Activated T-helper 1 cell treated with Interleukin-2 at 50 U/mL for 16 hours (primary cell): ENCODE measurements around the gene ADCY7.

ENCODE experiments used
- DNase-seq: peaks from one replicate; pipeline ENCODE4 v3.0.0-alpha.2; 2020; ENCODE audit warnings: low read depth

Gene ADCY7

DNA sequence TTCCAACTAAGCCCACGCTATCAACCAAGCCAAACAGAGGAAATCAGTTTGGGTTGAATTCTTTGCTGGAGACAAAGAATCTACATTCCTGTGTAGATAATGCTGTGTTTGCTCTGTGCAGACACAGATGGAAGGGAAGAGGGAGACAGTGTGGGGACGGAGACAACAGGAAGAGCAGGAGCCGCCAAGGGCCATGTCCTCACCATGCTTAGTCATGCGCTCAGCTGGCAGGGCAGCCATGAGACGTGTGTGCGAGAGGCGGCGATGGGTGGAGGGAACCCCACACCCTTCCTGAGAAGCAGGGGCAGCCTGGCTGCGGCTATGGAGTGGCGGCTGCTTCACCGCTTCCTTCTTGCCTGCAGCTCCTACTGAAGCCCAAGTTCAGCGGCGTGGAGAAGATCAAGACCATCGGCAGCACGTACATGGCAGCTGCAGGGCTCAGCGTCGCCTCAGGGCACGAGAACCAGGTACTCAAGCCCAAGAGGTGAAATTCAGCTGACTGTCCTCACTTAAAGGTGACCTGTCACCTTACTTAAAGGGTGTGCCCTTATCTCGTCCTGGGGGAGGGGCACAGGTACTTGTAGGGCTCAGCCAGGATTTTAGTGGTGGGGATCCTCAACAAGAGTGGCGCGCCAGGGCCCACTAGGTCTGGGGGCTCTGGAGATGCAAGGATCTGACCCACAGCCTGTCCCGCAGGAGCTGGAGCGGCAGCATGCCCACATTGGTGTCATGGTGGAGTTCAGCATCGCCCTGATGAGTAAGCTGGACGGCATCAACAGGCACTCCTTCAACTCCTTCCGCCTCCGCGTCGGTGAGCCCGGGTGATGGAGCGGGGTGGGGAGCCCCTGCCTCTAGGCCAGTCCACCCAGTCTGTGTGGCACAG, 47.5 kb downstream of the ADCY7 start:
- DNase-seq, result peak; percentile 47

DNA sequence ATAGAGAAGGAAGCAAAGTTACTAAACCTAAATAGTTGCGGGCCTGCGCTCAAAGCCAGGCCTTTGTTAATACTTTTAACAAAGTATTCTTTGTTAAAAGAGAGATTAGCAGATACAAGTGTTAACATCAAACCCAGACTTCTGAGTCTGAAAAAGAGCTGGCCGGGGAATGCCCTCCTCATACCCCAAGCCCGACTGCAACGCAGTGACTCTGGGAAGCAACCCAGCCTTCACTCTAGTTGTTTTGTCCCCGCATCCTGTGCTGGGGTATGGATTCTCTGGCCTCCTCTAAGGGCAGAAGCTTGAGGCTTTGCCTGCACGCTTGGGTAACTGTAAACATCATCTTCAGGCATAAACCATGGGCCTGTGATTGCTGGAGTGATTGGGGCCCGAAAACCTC, 48.3 kb downstream of the ADCY7 start:
- DNase-seq, result no peak

DNA sequence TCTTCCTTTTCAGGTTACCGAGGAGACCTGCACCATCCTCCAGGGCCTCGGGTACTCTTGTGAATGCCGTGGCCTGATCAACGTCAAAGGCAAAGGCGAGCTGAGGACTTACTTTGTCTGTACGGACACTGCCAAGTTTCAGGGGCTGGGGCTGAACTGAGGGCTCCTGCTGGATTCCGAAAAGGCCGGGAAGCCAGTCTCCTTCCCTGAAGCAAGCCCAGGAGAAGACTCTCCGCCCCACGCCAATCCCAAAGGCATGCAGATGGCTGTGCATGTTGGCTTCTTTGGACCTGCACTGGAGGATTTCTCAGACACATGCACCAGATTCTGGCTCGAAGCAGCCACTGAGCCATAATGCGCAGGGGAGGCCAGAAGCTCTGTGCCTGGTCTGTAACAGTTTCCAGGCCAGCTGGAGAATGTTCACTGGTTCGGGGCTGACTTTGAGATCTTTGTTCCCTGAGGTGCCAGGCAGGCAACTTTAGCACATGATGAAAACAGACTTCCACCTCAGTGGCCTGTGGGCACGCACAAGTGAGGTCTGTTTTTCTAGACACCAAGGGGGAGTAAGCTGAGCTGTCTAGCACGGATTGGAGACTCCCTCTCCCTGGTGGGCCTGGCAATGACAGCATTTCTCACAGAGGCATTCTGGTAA, 49.1 kb downstream of the ADCY7 start:
- no peak for DNase-seq

DNA sequence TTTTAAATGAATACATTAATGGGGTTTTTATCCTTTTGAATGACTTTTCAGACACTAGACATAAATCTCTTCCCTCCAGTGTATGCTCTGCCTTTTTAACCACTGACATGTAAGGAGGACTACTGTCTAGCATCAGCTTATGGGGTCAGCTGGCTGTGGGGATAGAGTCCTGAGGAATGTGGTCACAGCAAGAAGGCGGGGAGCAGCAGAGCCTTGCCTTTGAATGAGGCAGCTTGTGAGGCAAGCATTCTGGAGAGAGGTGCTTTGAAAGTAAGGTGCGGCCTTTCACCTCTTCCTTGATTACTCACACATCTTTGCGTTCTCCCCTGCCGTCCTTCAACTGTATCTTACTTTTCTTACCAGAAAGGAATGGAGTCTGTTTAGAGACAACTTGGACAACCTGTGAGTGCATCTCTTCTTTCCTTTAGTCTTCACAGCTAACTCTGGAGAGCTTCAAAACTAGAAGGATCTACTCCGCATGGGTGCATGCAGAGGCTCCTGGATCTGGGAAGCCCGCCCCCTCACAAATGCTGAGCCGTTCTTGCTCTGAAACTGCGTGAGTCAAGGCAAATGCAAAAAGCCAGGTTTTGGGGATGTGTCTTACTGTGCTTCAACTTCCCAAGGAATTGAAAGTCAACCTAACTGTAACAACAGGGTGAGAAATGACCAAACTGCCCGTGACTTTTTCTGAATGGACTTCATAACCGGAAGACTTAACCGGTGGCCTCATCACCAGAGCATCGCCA, 49.9 kb downstream of the ADCY7 start:
- no peak for DNase-seq

DNA sequence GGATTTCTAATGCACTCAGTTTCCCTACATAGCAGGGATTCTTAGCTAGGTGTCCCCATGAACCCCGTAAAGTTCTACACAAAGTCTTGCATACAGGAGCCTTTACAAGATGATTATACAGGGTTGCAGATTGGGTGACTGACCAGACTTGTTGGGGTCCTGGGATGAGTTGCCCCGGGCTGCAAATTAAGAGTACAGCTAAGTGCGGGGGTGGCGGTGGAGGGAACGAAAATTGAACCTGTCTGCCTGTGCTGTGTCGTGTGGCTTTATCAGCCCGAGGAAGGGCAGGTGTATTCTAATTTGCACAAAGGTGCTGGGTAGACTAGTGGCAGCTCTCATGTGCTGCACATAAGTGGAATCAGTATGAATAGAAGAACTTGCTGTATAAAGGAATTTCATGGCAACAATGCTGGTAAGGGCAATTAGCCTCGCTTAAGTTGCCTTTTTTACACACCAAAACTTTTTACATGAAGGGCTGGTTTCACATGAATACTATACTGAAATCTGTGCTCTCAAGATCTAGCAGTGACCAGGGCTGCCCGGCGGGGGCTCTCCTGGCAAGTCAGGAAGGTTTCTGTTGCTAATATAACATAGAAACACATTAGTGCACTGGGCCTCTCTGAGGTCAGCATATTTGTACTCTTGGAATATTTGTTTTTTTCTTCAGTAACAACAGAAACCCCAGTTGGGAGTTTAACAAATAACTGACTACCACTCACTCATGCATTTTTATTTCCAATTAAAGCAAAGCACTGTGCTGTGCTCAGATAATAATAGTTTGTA, 50.7 kb downstream of the ADCY7 start:
- no peak for DNase-seq

DNA sequence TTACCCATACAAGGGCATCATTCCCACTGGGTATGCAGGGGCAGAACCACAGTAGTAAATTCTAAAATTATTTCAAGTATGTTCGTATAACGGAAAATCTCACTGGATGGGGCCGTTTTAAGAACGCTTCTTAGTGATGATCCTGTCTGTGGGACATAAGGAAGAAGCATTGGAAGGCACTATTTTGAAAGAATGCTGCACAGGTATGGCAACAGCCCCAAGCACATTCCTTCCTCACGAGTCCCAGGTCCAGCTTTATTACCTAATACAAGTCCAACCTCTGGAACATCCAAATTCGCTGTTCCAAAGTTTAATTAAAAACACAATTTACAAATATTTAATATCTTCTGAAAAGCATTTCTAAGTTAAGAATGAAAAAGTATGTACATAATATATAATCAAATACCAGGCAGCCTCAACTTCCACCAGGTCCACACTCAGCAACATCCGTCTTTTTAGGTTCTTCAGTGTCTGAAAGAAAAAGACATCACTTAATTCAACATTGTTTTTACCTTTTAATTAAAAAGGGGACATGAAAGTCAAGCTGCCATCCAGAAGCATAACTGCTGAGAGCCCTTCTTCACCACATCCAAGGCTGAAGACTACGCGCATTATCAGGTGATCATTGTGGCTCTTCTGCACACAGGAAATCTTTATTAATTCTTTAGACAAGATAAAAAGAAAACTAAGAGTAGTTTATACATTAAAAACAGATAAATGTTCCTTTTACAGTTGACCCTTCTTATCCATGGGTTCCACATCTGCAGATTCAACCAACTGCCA, 52.6 kb downstream of the ADCY7 start:
- no peak for DNase-seq

DNA sequence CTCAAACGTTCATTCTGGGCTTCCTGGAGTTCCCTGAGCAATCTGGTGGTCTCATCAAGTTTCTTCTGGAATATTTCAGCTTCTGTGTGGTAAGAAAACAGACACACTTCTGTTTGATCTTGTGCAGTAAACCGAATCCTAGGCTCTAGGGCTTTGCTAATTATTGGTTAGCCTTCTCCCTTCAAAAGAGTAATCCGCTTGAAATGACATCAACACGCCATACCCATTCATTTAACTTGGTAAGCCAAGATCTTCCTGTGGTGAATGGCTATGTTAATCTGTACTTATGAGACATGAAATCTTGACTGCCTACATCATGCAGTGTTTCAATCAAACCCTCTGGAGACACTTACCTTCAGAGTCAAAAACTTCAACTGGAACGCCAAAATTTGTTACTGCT, 54.0 kb downstream of the ADCY7 start:
- no peak for DNase-seq

DNA sequence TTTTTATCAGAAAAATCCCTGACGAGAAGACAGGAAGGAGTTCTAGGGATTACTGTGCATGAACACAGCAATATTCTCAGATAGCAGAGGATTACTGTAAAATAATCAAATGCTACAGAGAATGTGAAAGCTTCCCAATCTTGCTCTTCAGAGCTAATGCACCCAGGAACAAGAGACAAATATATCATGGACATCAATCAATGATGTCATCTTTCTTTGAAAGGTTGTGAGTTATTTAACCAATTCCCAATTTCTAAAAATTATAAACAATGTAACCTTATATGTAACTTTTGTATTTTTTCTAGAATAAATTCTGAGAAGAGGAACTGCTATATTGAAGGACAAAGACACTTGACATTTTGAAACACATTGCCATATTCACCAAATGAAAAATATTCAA, 56.0 kb downstream of the ADCY7 start:
- DNase-seq, result no peak

DNA sequence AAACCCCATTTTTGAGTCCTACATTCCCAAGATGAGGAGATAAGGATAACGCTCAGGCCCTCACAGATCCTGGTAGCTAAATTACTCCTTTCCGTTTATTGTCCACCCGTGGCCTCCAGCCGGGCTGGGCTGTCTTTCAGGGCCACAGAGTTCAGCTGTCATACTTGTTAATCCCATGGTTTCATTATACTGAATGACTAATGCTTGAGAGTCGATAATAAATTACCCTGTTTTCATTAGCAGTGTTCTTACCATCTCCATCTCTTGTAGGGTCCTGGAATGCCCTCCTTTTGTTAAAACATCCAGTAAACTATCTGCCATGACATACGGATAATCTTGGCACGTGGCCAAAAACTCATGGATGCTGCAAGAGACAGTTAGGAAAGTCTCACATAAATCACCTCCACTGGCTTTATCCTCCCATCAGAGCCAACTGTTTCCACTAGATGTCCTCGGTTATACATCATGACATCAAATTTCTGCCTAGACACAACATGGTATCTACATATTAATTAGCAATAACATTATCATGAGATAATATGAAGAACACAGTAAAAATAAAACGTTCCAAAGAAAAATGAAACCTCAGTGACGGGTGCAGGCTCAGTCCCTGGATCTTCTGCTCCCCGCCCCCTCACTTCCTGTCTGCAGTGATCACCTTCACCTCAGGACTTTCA, 57.1 kb downstream of the ADCY7 start:
- no peak for DNase-seq

DNA sequence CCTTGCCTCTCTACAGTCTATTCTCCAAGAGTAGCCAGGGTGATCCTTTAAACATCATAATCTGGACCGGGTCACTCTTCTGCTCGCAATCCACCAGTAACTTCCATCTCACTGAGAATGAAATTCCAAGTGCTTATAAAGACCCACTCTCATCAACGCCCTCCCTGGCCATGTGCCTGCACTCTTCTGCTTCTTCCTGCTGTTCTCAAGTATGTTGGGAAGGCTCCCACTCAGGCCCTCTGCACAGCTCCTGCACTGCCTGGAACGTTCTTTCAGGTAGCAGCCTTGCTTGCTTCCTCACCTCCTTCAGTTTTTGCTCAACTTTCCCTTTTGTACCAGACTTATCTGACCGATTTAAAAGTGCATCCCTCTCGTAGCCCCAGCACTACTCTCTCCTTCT, 58.0 kb downstream of the ADCY7 start:
- DNase-seq, result no peak

DNA sequence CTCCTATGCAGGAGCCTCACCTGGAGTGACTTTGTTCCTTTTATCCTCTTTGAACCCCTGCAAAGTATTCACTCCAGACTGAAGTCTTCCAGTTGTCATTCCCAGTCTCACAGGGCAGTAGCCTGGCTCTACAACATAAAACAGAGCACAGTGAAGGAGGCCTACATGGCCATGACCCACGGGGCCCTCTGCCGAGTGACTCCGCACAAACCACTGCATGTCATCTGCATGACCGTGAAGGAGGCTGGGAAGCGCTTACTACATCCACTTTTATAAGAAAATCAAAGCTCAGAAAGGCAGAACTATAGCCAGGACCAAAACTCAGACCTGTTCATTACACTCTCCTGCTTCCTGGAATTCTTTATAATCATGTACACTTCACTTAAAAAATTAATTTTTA, 59.9 kb downstream of the ADCY7 start:
- DNase-seq, result no peak

DNA sequence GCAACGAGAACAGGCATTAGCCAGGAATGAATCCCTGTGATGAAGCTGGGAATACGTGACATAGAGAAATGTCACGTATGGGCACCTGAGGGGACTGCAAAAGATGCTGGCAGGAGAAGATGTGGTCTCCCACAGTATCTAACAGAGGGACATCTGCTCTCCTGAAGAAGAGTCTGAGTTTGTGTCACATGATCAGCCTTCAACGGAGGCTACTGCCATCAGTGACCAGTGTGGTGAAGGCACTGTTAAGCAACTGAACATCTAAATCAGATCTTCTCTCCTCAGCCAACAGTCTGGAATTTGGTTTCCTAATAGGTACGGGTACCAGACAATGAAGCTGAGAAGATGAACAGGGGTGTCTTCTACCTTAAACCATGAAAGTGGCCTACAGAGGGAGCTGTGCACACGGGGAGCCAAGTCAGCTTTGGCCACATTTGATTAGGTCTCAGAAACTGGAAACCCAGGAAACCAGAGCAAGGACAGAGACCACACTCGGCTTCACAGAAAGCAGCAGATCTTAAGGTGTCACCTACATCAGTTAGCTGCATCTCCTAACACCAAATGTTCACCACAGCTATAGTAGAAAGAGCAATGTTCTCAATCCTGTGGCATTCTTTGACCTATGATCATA, 60.6 kb downstream of the ADCY7 start:
- DNase-seq, result peak; percentile 47

DNA sequence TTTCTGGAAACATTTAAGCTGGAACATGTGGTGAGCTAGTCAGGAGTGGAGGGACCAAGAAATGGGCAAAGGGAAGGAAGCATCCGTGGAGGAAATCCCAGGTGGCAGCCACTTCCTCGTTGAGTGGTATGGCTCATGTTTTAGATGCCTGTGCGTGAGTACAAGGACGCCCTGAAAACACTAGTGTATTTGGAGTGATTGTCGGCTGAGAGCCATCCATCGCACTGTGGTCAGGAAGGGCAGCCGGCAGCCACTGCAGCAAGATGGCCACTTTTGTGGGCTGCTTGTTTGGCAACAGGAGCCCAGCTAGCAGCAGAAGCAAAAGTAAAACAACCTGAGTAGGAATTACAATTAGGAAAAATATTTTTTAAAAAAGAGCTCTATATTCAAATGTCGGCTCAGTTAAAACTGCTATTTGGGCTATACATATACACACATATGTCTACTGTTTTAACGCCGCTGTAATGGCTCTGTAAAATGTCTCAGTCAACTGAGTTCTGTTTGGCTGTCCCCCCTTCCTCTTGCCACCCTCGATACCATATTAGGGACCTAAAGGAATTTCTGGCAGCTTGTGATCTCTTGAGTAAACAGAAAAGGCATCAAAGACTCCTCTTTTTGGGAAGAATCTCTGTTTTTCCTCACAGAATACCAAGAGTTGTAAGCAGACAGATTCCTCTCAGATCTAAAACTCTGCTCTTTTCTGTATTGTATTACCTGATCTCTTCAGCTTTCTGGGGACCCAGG, 63.3 kb downstream of the ADCY7 start:
- DNase-seq, result no peak

DNA sequence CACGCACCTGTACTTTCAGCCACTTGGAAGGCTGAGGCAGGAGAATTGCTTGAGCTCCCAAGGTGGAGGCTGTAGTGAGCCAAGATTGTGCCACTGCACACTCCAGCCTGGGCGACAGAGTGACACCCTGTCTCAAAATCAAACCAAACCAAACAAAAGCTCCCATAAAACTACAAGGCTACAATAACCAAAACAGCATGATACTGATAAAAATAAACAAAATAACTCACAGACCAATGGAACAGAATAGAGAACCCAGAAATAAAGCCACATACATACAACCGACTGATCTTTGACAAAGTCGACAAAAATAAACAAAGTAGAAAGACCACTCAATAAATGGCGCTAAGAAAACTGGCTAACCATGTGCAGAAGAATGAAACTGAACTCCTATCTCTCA, 65.2 kb downstream of the ADCY7 start:
- DNase-seq, result no peak

DNA sequence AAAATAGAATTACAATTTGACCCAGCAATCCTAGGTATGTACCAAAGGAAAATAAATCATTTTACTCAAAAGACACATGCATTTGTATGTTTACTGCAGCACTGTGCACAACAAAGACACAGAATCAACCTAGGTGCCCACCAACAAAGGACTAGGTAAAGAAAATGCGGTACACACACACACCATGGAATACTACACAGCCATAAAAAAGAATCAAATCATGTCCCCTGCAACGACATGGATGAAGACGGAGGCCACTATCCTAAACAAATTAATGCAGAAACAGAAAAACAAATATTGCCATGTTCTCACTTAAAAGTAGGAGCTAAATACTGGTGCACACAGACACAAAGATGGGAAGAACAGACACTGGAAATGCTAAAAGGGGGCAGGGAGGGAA, 66.2 kb downstream of the ADCY7 start:
- DNase-seq, result no peak

DNA sequence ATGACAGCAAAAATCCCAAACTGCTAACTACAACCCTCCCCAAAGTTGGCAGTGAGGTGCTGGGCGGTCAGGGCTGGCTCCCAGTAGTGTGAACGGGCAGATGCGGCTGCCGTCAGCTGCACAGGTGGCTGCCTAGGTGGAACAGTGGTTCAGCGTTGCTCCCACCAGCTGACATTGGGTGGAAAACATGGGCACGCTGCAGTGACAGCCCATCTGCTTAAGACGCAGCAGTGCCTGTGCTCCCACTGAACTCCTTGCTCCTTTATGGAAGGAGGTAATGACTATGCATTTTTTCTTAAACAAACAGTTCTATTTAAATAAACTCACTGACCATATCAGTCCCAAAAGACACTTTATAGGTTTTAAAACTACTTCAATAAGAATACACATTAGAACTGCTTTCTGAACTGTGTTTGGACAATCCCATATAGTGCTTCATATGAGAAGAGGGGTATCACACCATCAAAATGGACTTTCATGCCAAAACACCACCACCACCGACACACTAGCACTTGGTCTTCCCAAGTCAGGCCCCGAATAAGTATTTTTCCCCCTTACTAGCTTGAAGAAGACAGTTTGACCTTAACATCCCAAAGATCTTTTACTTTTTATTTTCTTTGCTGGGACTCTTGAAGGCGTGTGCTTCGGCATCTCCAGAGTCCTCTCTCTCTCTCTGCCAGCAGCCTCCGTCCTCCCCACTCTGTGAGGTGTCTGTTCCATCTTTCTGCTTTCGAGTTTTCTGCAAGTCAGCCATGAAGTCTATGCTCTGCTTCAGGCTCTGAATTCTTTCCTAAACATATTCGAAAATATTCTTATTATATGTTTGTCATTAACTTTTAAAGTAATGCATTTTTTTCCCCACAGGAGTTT, 68.0 kb downstream of the ADCY7 start:
- DNase-seq, result no peak

DNA sequence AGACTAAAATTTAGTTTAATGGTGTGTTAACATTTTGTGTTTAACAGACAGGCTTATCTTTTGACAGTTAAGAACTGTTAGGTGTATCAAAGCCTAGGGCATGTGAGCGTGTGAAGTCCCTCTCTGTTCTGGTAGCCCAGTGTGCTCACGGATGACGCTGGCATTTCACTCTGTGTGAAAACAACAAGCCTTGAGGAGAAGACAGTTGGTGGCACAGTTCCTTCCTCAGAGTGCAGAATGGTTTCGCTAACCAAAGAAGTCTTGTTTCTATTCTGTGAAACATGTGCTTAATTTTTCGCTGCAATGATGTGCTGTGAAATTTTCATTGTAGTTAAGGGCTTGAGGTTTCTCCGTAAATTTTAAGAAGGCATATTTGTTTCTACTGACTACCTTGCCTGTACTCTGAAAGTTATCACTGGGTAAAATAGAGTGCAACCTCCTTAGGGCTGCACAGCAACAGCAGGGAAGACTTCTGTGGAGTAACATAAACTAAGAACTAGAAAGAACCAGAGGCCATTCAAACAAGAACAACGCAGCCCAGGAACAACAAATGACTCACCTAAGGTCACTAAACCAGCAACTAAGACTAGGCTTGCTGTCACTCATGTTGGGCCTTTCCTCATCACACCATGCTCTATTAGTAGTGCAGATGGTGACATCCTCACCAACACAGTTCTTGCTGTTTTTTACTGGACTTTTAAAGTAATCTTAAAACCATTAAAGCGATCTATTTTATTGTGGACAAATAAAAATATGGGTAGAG, 69.0 kb downstream of the ADCY7 start:
- peak; percentile 40 for DNase-seq

DNA sequence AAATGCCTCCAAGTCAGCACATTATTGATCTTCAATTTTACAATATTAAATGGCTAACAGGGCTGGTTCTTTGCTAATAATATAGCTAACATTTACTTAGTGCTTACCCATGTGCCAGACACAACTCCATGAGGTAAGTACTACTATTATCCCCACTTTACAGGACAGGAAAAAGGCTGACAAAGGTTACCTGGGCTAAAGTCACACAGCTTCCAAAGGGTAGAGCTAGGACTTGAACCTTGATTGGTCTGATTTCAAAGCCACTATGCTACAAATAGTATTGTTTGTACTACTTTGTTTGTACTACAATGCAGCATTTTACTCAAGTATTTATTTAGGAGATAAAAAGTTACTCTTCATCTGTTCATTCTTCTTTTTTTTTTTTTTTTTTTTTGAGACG, 70.5 kb downstream of the ADCY7 start:
- no peak for DNase-seq
